Measurements from ENCODE around the gene PNMT.

GRCh38 chr17:39650121-39650579, 18.1 kb upstream of the PNMT start:
- TF ChIP-seq SP1 (IDR thresholded peaks at IDR 0.05) (no peak), L3MBTL2 (conservative IDR thresholded peaks at IDR 0.05) (no peak), FOXM1 (IDR thresholded peaks at IDR 0.05; ENCODE audit: borderline replicate concordance) (no peak), PKNOX1 (IDR thresholded peaks at IDR 0.05) (no peak), CTBP1 (IDR thresholded peaks at IDR 0.05; ENCODE audit: borderline replicate concordance) (no peak), NFRKB (IDR thresholded peaks at IDR 0.05) (no peak), TARDBP (IDR thresholded peaks at IDR 0.05) (no peak), FOXK2 (IDR thresholded peaks at IDR 0.05) (no peak), FOXA1 (IDR thresholded peaks at IDR 0.05) (no peak)
